Calu3 (cell line): ENCODE data around the gene CYP4F22. TPM values are rescaled to one million over a fixed set of nuclear protein-coding genes. Genes with fewer than 3 reads are reported as not detected.
"Not testable (repeated sequence)": the region's sequence is repeated elsewhere in the genome, so short reads cannot be mapped to it uniquely, and the experiment has no call there.

Experiments
- BruUV-seq: library from RNA; stranded (reverse); fragments of 400-500 nt; replicated peaks from 2 replicates; lab custom pipeline; 2021; lab: Mats Ljungman, UMichigan
- CTCF ChIA-PET: fragments of 300-600 bp; sonication (Branson Sonifier 250); formaldehyde crosslinking; loops from one replicate; lab custom pipeline; 2022; ENCODE audit warnings: antibody characterized with exemption; lab: Charles Lee
- DNase-seq: peaks from one replicate; pipeline ENCODE4 v3.0.0; 2022
- H3K27ac Mint-ChIP-seq: one replicate; pipeline ENCODE4 v1.8.0; 2022; ENCODE audit warnings: mixed read lengths; ENCODE audit not compliant: unreplicated experiment
- H3K27me3 Mint-ChIP-seq: one replicate; pipeline ENCODE4 v1.8.0; 2022; ENCODE audit warnings: mixed read lengths; ENCODE audit not compliant: unreplicated experiment
- H3K36me3 Mint-ChIP-seq: one replicate; pipeline ENCODE4 v1.8.0; 2022; ENCODE audit warnings: mild to moderate bottlenecking, moderate library complexity, mixed read lengths; ENCODE audit not compliant: insufficient read depth, unreplicated experiment
- H3K4me1 Mint-ChIP-seq: one replicate; pipeline ENCODE4 v1.8.0; 2022; ENCODE audit warnings: mild to moderate bottlenecking, low read depth, mixed read lengths; ENCODE audit not compliant: unreplicated experiment
- H3K4me3 Mint-ChIP-seq: one replicate; pipeline ENCODE4 v1.8.0; 2022; ENCODE audit warnings: mild to moderate bottlenecking, low read depth, moderate library complexity, mixed read lengths; ENCODE audit not compliant: unreplicated experiment
- H3K9me3 Mint-ChIP-seq: one replicate; pipeline ENCODE4 v1.8.0; 2022; ENCODE audit warnings: low read depth, mixed read lengths; ENCODE audit not compliant: unreplicated experiment
- intact Hi-C: fragments of 100-400 bp; cut with micrococcal nuclease; formaldehyde crosslinking; loops from one replicate; pipeline ENCODE4 v1.10.0; 2022; ENCODE audit not compliant: unreplicated experiment
- total RNA-seq: library from RNA; stranded (reverse); gene quantifications from 2 replicates; pipeline ENCODE4 v1.2.3, GENCODE V29; 2022
- TF ChIP-seq, protein P1 (sequence below): fragments of 200-600 bp; IDR thresholded peaks from one replicate; pipeline ENCODE4 v1.8.0; 2022; ENCODE audit warnings: antibody characterized with exemption; ENCODE audit not compliant: unreplicated experiment

Gene CYP4F22
- total RNA-seq, 1 experiment from 2014 or later: not detected

DNA sequence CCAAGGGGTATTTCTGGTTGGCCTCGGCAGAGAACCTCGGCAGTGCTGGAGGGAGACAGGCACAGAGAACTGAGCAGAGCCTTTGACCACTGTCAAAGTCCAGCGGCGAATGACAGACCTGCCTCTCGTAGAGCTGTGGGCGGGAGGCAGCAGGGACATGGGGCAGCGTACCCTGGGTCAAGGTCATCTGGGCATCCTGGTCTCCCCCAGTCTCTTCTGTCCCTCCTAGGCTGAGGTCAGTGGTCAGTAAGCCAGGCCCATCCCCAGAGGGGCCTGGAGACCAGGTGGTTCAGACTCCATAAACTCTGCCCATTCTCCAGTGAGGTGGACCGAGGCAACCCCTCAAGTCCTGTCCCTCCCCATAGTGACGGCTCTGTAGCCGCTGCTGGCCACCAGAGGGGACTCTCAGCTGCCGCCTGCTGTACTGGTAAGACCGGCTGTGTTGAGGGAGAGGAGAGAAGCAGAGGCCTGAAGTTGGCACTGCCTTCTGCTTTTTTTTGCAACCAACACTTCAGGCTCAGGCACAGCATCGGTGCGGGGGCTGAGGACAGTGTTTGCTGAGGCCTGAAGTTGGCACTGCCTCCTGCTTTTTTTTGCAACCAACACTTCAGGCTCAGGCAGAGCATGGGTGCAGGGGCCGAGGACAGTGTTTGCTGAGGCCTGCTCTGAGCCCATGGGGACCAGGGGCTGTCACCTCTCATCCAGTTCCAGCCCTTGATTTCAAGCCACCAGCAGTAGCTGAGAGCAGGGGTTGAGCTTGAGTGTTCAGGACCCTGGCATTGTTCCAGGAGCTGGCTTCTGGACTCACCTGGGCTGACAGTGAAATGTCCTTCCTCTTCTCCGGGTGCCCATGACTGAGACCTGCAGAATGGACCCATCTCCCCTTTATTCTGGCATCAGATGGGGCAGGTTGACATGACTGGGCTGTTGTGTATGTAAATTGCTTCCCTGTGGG, 28.7 kb upstream of the CYP4F22 start, which contains the start of gene PGLYRP2:
TSS of gene PGLYRP2 (minus strand) at position 111 of the 955 bp plus-strand sequence. CDS start 130 bp downstream, outside the sequence.
- TF ChIP-seq, protein P1, sequence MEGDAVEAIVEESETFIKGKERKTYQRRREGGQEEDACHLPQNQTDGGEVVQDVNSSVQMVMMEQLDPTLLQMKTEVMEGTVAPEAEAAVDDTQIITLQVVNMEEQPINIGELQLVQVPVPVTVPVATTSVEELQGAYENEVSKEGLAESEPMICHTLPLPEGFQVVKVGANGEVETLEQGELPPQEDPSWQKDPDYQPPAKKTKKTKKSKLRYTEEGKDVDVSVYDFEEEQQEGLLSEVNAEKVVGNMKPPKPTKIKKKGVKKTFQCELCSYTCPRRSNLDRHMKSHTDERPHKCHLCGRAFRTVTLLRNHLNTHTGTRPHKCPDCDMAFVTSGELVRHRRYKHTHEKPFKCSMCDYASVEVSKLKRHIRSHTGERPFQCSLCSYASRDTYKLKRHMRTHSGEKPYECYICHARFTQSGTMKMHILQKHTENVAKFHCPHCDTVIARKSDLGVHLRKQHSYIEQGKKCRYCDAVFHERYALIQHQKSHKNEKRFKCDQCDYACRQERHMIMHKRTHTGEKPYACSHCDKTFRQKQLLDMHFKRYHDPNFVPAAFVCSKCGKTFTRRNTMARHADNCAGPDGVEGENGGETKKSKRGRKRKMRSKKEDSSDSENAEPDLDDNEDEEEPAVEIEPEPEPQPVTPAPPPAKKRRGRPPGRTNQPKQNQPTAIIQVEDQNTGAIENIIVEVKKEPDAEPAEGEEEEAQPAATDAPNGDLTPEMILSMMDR: no peak
- BruUV-seq: no TSS peak
- no peaks in the 10 kb centered on the region for H3K36me3 Mint-ChIP-seq
- H3K4me3 Mint-ChIP-seq: no peak within 1 kb of the TSS
- intact Hi-C loops: loop anchor here (1.0 kb wide), 1 partner anchor 77 kb away; no protein-coding TSS in a partner anchor
- H3K9me3 Mint-ChIP-seq: no peaks in the 10 kb centered on the region
- H3K27ac Mint-ChIP-seq: no peak within 1 kb of the TSS
- no peaks in the 10 kb centered on the region for H3K27me3 Mint-ChIP-seq
- peaks cover 9% of the 10 kb centered on the region for H3K4me1 Mint-ChIP-seq
- DNase-seq: peak; percentile 42
- CTCF ChIA-PET: interaction anchor here (0.6 to 1.5 kb wide), 5 partner anchors 71 to 284 kb away, joined by 3 to 5 read pairs (median 3); no protein-coding TSS in a partner anchor

DNA sequence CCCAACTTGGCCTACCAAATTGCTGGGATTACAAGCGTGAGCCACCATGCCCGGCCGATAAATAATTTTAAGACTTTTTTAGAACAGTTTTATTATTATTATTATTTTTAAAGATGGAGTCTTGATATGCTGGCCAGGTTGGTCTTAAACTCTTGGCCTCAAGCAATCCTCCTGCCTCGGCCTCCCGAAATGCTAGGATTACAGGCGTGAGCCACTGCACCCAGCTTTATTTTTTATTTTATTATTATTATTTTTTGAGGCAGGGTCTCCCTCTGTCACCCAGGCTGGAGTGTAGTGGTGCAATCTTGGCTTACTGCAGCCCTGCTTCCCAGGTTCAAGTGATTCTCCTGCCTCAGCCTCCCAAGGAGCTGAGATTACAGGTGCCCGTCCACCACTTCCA, 27.3 kb upstream of the CYP4F22 start:
- CTCF ChIA-PET: interaction anchor here (0.6 to 1.5 kb wide), 3 partner anchors 13 to 203 kb away, joined by 3 to 5 read pairs (median 3); no protein-coding TSS in a partner anchor
- not testable (repeated sequence) for H3K9me3 Mint-ChIP-seq

DNA sequence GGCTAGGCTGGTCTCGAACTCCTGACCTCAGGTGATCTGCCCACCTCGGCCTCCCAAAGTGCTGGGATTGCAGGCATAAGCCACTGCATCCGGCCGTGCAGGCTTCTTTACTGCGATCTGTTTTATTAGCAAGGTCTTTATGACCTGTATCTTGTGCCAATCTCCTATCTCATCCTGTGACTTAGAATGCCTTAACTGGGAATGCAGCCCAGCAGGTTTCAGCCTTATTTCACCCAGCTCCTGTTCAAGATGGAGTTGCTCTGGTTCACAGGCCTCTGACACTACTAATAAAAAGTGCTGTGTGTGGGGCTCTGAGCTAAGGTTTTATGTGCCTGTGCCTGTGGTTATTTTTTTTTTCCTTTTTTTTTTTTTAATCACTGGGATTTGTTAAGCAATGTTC, 22.6 kb upstream of the CYP4F22 start:
- H3K4me1 Mint-ChIP-seq, H3K4me3 Mint-ChIP-seq, H3K27ac Mint-ChIP-seq, H3K36me3 Mint-ChIP-seq, H3K9me3 Mint-ChIP-seq, intact Hi-C loops, DNase-seq, BruUV-seq, H3K27me3 Mint-ChIP-seq: not testable (repeated sequence)
- CTCF ChIA-PET: interaction anchor here (0.7 kb wide), 1 partner anchor 70 kb away, joined by 3 read pairs; no protein-coding TSS in a partner anchor

More for the DNA sequence above, 27.3 kb upstream of the CYP4F22 start:
- H3K4me3 Mint-ChIP-seq, H3K4me1 Mint-ChIP-seq, BruUV-seq, DNase-seq, intact Hi-C loops, H3K27ac Mint-ChIP-seq, H3K27me3 Mint-ChIP-seq, H3K36me3 Mint-ChIP-seq: not testable (repeated sequence)

DNA sequence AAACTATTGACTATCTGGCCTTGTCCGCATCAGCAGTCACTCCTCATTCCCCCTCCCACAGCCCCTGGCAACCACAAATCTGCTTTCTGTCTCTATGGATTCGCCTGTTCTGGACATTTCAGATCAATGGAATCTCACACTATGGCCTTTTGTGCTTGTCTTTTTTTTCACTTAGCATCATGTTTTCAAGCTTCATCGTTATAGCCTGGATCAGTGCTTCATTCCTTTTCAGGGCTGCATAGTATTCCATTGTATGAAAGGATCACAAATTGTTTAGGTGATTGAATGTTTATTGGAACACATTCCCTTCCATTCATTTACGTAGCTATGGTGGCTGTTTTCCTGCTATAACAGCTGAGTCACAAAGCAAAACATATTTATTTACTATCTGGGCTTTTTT, 21.3 kb upstream of the CYP4F22 start:
- H3K4me3 Mint-ChIP-seq: no peak overlapping the region
- no peak for DNase-seq
- intact Hi-C loops: no loop called here
- H3K36me3 Mint-ChIP-seq: no peaks in the 10 kb centered on the region
- BruUV-seq: no TSS peak
- no peaks in the 10 kb centered on the region for H3K9me3 Mint-ChIP-seq
- H3K4me1 Mint-ChIP-seq: no peaks in the 10 kb centered on the region
- peaks cover 3% of the 10 kb centered on the region for H3K27me3 Mint-ChIP-seq
- H3K27ac Mint-ChIP-seq: no peak overlapping the region
- TF ChIP-seq, protein P1: no peak
- CTCF ChIA-PET: interaction anchor here (0.6 kb wide), 1 partner anchor 297 kb away, joined by 4 read pairs; no protein-coding TSS in a partner anchor

DNA sequence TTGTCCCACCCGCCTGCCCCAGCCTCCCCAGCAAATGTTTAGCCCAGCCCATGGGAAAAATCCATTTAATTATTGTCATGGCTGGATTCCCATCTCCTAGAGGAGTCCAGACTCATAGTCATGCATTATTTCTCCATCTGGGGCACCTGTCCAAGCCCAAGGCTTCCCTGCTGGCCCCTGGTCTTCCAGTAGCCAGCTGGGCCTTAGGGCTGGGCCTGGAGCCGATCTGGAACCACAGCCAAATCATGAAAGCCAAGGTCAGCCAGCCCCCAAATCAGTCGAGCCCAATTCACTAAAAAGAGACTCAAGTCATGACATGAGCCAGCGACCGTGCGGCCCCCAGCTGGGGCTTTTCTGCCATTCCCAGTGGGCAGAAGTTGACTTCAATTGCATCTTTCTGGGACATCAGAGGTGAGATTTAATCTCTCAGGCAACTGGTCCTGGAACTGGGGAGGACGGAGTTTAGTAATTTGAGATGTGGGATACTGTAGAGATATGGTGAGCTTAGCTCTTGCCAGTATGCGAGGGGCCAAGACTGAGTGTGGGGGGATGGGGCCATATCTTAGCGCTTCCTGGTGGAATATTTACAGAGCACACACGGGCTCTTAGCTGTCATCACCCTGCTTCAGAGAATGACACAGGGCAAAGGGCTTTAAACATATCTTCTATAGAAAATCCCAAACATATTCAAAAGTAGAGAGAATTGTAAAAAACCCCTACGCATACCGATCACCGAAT, 19.7 kb upstream of the CYP4F22 start:
- TF ChIP-seq, protein P1: no peak
- no TSS peak for BruUV-seq
- Mint-ChIP-seq H3K9me3 (no peaks in the 10 kb centered on the region), H3K36me3 (no peaks in the 10 kb centered on the region), H3K27me3 (peaks cover 13% of the 10 kb centered on the region), H3K4me3 (no peak overlapping the region), H3K27ac (no peak overlapping the region), H3K4me1 (no peaks in the 10 kb centered on the region)
- DNase-seq: no peak
- intact Hi-C loops: no loop called here
- CTCF ChIA-PET: no interaction called here
